OCI-LY3 (cell line): ENCODE results near the gene ELFN2.

Source experiments
- CTCF ChIP-seq: fragments of 200-600, 300-600 bp; sonication (generic); IDR thresholded peaks from 2 replicates; pipeline ENCODE4 v1.5.1; 2014; ENCODE audit warnings: antibody characterized with exemption, low read length, low read depth
- EZH2phosphoT487 ChIP-seq: fragments of 200-600 bp; shearing (Covaris generic); IDR thresholded peaks from 2 replicates; pipeline ENCODE4 v1.6.1; 2018; ENCODE audit warnings: antibody characterized with exemption, mixed run types, low read depth

- TF ChIP-seq CTCF (no peak), EZH2phosphoT487 (no peak)
Measured at GRCh38 chr22:37460684-37461083, 33.4 kb upstream of the ELFN2 start.
